Fibroblast of mammary gland (primary cell): ENCODE data around the gene CAMP.

Experiments used
- DNase-seq: peaks from one replicate; pipeline ENCODE4 v3.0.0-alpha.2; 2010; ENCODE audit warnings: low read depth
- H3K4me3 ChIP-seq: 2 replicates; pipeline ENCODE4 v1.5.1; 2011; ENCODE audit warnings: low read depth, mild to moderate bottlenecking, low read length, moderate library complexity; ENCODE audit not compliant: control insufficient read depth
- CTCF ChIP-seq: conservative IDR thresholded peaks from 2 replicates; pipeline ENCODE4 v1.5.1; 2011; ENCODE audit warnings: low read depth, low read length, inconsistent platforms; ENCODE audit not compliant: control insufficient read depth, insufficient read depth

CAMP gene

GRCh38 chr3:48186631-48187300, 36.5 kb upstream of the CAMP start:
- H3K4me3 ChIP-seq = peak overlapping the region; percentile 78
- DNase-seq = peak; percentile 26
- TF ChIP-seq CTCF = no peak

GRCh38 chr3:48187301-48187578, 36.1 kb upstream of the CAMP start:
- DNase-seq = no peak
- no peak for TF ChIP-seq CTCF
- H3K4me3 ChIP-seq = peak overlapping the region; percentile 78

- no peak for TF ChIP-seq CTCF
- DNase-seq = no peak
- H3K4me3 ChIP-seq = peak overlapping the region; percentile 78
Measured at GRCh38 chr3:48187579-48188265, 35.6 kb upstream of the CAMP start.

GRCh38 chr3:48188266-48189201, 34.8 kb upstream of the CAMP start, which contains the start of gene CDC25A:
TSS of gene CDC25A (minus strand) at chr3:48188417. CDS start at chr3:48187947, 470 bp downstream.
- TF ChIP-seq CTCF = no peak

GRCh38 chr3:48189321-48189720, 34.0 kb upstream of the CAMP start:
- H3K4me3 ChIP-seq = no peak overlapping the region
- TF ChIP-seq CTCF = no peak
- DNase-seq = no peak

More at GRCh38 chr3:48188266-48189201, 34.8 kb upstream of the CAMP start, which contains the start of gene CDC25A:
- H3K4me3 ChIP-seq = peak within 1 kb of the TSS; percentile 78
- DNase-seq = peak; percentile 98

GRCh38 chr3:48190911-48191310, 32.4 kb upstream of the CAMP start:
- TF ChIP-seq CTCF = no peak
- H3K4me3 ChIP-seq = no peak overlapping the region
- DNase-seq = no peak
